K562 (cell line): ENCODE measurements around the gene HSPA4L. TPM values are rescaled to one million over a fixed set of nuclear protein-coding genes. Genes with fewer than 3 reads are reported as not detected.

Source experiments
- BHLHE40 ChIP-seq: IDR thresholded peaks from 2 replicates; pipeline ENCODE4 v1.6.1; 2011; ENCODE audit warnings: low read length, improper control_type of control experiment
- CBX3 ChIP-seq, 2 experiments: IDR thresholded peaks; 1 replicate in 1 of 2; 2 replicates in 1 of 2; pipeline ENCODE4 v1.6.1; 2012; ENCODE audit warnings: inconsistent platforms in 2 of 2, low read length in 2 of 2, borderline replicate concordance in 1 of 2, control low read depth in 1 of 2
- CEBPB ChIP-seq: fragments of 450-650 bp; IDR thresholded peaks from 2 replicates; pipeline ENCODE4 v1.6.1; 2016; ENCODE audit warnings: missing genetic modification characterization, missing compliant biosample characterization
- CHD2 ChIP-seq: IDR thresholded peaks from 2 replicates; pipeline ENCODE4 v1.6.1; 2011; ENCODE audit warnings: low read depth, low read length
- DIDO1 ChIP-seq: fragments of 450-650 bp; IDR thresholded peaks from 2 replicates; pipeline ENCODE4 v1.6.1; 2016; ENCODE audit warnings: low read depth, missing biosample characterization, missing genetic modification characterization
- FOXA3 ChIP-seq, 2 experiments: fragments of 450-650 bp in 1 of 2; sonication (generic) in 1 of 2; formaldehyde crosslinking; IDR thresholded peaks in 1 of 2; conservative IDR thresholded peaks in 1 of 2; 2 replicates each; pipeline versions ENCODE4 v1.4.0 to v1.8.0; 2020 to 2022; ENCODE audit warnings: mild to moderate bottlenecking in 2 of 2, missing genetic modification reagents in 1 of 2
- KAT7 ChIP-seq: sonication (generic); formaldehyde crosslinking; IDR thresholded peaks from 2 replicates; pipeline ENCODE4 v1.8.0; 2022; ENCODE audit warnings: missing genetic modification reagents, mild to moderate bottlenecking, borderline replicate concordance
- MYNN ChIP-seq, 2 experiments: sonication (generic); formaldehyde crosslinking in 1 of 2; IDR thresholded peaks; 2 replicates each; pipeline versions ENCODE4 v1.5.0 to v1.6.1; 2016 to 2020; ENCODE audit warnings: antibody characterized with exemption in 1 of 2, missing genetic modification reagents in 1 of 2
- NR3C1 ChIP-seq: sonication (generic); formaldehyde crosslinking; IDR thresholded peaks from 2 replicates; pipeline ENCODE4 v1.8.1; 2022; ENCODE audit warnings: missing genetic modification reagents
- POLR2G ChIP-seq: fragments of 200-400 bp; formaldehyde crosslinking; IDR thresholded peaks from 2 replicates; pipeline ENCODE4 v1.6.1; 2017; ENCODE audit warnings: low read depth, mild to moderate bottlenecking, antibody characterized with exemption, low read length, moderate library complexity
- POLR2H ChIP-seq: IDR thresholded peaks from 2 replicates; pipeline ENCODE4 v1.6.1; 2016; ENCODE audit warnings: missing genetic modification characterization, low read depth, mild to moderate bottlenecking, control low read depth, missing compliant biosample characterization, moderate library complexity
- TAF1 ChIP-seq: IDR thresholded peaks from 2 replicates; pipeline ENCODE4 v1.6.1; 2011; ENCODE audit warnings: mild to moderate bottlenecking, low read length, moderate library complexity; ENCODE audit not compliant: insufficient read depth, control insufficient read depth, severe bottlenecking; ENCODE audit errors: extremely low read depth
- TBP ChIP-seq: optimal IDR thresholded peaks from 2 replicates; pipeline ENCODE3; 2011; ENCODE audit warnings: low read depth, low read length, improper control_type of control experiment
- TOE1 ChIP-seq, 2 experiments: fragments of 450-650 bp in 1 of 2; sonication (generic) in 1 of 2; formaldehyde crosslinking in 1 of 2; IDR thresholded peaks; 2 replicates each; pipeline versions ENCODE4 v1.7.1 to v1.8.0; 2016 to 2022; ENCODE audit warnings: borderline replicate concordance in 2 of 2, mild to moderate bottlenecking in 2 of 2, antibody characterized with exemption in 1 of 2, inconsistent platforms in 1 of 2, low read depth in 1 of 2, missing genetic modification reagents in 1 of 2, moderate library complexity in 1 of 2
- ZBTB1 ChIP-seq: sonication (generic); formaldehyde crosslinking; IDR thresholded peaks from 2 replicates; pipeline ENCODE4 v1.8.1; 2023; ENCODE audit warnings: missing genetic modification reagents, low read depth, mild to moderate bottlenecking, borderline replicate concordance
- polyA plus RNA-seq, 8 experiments: library from polyadenylated mRNA; depleted of rRNA in 4 of 8; stranded (reverse) in 5 of 8; unstranded in 3 of 8; fragments of >200 nt; fragmentation: Nextera tagmentation in 2 of 8; fragmentation: Illumina TruSeq in 1 of 8; extraction: Ambion mirVana in 2 of 8; extraction: Trizol in 1 of 8; gene quantifications; 2 replicates each; pipeline versions ENCODE4 v1.2.1 to v1.2.3, GENCODE V29; 2011 to 2014; ENCODE audit warnings: inconsistent platforms in 1 of 8, missing spikeins in 1 of 8
- total RNA-seq, 7 experiments: library from RNA; depleted of rRNA in 6 of 7; stranded (reverse); fragments of >200 nt in 6 of 7; fragmentation: Illumina TruSeq in 2 of 7; extraction: Trizol in 2 of 7; gene quantifications; 2 replicates each; pipeline versions ENCODE4 v1.2.1 to v1.2.3, GENCODE V29; 2011 to 2021; ENCODE audit warnings: low replicate concordance in 1 of 7
- TF ChIP-seq, protein P1 (sequence below): sonication (generic); formaldehyde crosslinking; IDR thresholded peaks from 2 replicates; pipeline ENCODE4 v1.8.0; 2023; ENCODE audit warnings: mild to moderate bottlenecking, missing genetic modification reagents
- TF ChIP-seq, protein P2 (sequence below), 2 experiments: IDR thresholded peaks; 2 replicates each; pipeline ENCODE4 v1.6.1; 2012; ENCODE audit warnings: improper control_type of control experiment in 2 of 2, low read depth in 2 of 2, low read length in 2 of 2, borderline replicate concordance in 1 of 2

HSPA4L gene
- total and polyA plus RNA-seq, 9 of the 15 experiments (the other 6 are each of a cell fraction or from before 2014, with no cell fraction given), result 12.3 to 37.0 (median 21.7) TPM

DNA sequence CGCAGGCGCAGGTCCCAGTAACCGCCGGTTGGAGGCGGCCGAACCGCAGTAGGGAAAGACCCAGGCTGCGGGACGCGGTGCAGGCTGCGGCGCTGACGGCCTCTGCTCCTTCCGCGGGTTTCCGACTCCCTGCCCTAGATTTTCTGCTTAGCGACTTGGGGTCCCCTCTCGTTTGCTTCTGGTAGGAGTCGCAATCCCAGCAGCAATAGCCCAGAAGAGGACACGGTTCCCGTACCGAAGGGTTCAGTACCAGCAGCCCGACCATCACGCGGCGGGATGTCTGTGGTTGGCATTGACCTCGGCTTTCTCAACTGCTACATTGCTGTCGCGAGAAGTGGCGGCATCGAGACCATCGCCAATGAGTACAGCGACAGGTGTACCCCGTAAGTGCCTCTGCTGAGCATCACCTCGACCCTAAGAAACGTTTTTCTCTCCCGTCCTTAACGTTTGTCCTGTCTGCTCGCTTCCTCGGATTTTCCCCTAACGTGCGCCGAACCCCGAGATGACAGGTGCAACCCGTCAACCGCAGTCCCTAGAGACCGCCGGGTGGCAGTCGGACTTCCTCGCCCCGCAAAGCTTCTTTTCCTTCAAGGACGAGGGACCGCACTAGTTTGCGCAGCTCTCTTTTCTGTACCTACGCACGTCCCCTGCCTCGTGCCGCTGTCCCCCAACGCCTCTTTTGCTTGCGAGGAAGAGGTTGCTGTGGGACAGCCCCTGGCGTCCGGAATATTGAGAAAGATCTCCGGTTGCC lies at the start of gene HSPA4L (continued):
- TF ChIP-seq, protein P1, sequence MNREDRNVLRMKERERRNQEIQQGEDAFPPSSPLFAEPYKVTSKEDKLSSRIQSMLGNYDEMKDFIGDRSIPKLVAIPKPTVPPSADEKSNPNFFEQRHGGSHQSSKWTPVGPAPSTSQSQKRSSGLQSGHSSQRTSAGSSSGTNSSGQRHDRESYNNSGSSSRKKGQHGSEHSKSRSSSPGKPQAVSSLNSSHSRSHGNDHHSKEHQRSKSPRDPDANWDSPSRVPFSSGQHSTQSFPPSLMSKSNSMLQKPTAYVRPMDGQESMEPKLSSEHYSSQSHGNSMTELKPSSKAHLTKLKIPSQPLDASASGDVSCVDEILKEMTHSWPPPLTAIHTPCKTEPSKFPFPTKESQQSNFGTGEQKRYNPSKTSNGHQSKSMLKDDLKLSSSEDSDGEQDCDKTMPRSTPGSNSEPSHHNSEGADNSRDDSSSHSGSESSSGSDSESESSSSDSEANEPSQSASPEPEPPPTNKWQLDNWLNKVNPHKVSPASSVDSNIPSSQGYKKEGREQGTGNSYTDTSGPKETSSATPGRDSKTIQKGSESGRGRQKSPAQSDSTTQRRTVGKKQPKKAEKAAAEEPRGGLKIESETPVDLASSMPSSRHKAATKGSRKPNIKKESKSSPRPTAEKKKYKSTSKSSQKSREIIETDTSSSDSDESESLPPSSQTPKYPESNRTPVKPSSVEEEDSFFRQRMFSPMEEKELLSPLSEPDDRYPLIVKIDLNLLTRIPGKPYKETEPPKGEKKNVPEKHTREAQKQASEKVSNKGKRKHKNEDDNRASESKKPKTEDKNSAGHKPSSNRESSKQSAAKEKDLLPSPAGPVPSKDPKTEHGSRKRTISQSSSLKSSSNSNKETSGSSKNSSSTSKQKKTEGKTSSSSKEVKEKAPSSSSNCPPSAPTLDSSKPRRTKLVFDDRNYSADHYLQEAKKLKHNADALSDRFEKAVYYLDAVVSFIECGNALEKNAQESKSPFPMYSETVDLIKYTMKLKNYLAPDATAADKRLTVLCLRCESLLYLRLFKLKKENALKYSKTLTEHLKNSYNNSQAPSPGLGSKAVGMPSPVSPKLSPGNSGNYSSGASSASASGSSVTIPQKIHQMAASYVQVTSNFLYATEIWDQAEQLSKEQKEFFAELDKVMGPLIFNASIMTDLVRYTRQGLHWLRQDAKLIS (CRISPR knock-in tag), result peak; percentile 94
- peak; percentile 87 for TF ChIP-seq CHD2
- TF ChIP-seq MYNN (IDR thresholded peaks at IDR 0.05), result 0 out of 2 replicates have a peak, but pooled peaks have one; percentile 46
- no peak for TF ChIP-seq MYNN (CRISPR knock-in tag; IDR thresholded peaks at IDR 0.05)
- TF ChIP-seq BHLHE40, result peak; percentile 51
- TF ChIP-seq CEBPB (tag), result 0 out of 2 replicates have a peak, but pooled peaks have one; percentile 37
- TF ChIP-seq CBX3 (IDR thresholded peaks at IDR 0.05; ENCODE audit: borderline replicate concordance in 1 of 2, low read length in 2 of 2), result peak in 1 of 2 experiments; percentile 14; a peak in 1 of 3 replicates
- peak; percentile 78 for TF ChIP-seq TAF1
- TF ChIP-seq DIDO1 (tag), result 0 out of 2 replicates have a peak, but pooled peaks have one; percentile 14
- TF ChIP-seq ZBTB1 (CRISPR knock-in tag), result peak; percentile 99
- TF ChIP-seq POLR2G, result peak; percentile 96
- TF ChIP-seq KAT7 (CRISPR knock-in tag), result peak; percentile 86; the same call in 1 of the 2 replicates
- peak; percentile 38; the same call in 1 of the 2 replicates for TF ChIP-seq NR3C1 (CRISPR knock-in tag)
- TF ChIP-seq TOE1 (IDR thresholded peaks at IDR 0.05; ENCODE audit: borderline replicate concordance), result no peak; the same call in 1 of the 2 replicates
- TF ChIP-seq TOE1 (CRISPR knock-in tag; IDR thresholded peaks at IDR 0.05; ENCODE audit: borderline replicate concordance, low read depth), result peak; percentile 64; the same call in 1 of the 2 replicates
- TF ChIP-seq, protein P2, sequence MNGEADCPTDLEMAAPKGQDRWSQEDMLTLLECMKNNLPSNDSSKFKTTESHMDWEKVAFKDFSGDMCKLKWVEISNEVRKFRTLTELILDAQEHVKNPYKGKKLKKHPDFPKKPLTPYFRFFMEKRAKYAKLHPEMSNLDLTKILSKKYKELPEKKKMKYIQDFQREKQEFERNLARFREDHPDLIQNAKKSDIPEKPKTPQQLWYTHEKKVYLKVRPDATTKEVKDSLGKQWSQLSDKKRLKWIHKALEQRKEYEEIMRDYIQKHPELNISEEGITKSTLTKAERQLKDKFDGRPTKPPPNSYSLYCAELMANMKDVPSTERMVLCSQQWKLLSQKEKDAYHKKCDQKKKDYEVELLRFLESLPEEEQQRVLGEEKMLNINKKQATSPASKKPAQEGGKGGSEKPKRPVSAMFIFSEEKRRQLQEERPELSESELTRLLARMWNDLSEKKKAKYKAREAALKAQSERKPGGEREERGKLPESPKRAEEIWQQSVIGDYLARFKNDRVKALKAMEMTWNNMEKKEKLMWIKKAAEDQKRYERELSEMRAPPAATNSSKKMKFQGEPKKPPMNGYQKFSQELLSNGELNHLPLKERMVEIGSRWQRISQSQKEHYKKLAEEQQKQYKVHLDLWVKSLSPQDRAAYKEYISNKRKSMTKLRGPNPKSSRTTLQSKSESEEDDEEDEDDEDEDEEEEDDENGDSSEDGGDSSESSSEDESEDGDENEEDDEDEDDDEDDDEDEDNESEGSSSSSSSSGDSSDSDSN (IDR thresholded peaks at IDR 0.05; ENCODE audit: borderline replicate concordance in 1 of 2, low read depth in 2 of 2, low read length in 2 of 2), result peak; percentile 34 to 90; a peak in 2 of 4 replicates
- TF ChIP-seq POLR2H (tag), result peak; percentile 67
- peak; percentile 85 for TF ChIP-seq TBP
- peak in 1 of 2 experiments; percentile 70; a peak in 2 of 4 replicates for TF ChIP-seq FOXA3 (CRISPR knock-in tag; conservative IDR thresholded peaks at IDR 0.05 in 1 of 2, IDR thresholded peaks at IDR 0.05 in 1 of 2)
